GM12865 (cell line): ENCODE measurements around the gene PXDN.

Experiments used
- DNase-seq: peaks from one replicate; pipeline ENCODE4 v3.0.0; 2010; ENCODE audit warnings: low read depth
- H3K4me3 ChIP-seq: 2 replicates; pipeline ENCODE4 v1.5.1; 2011; ENCODE audit warnings: mild to moderate bottlenecking, low read depth, low read length, control low read depth
- TF ChIP-seq, protein P1 (sequence below): IDR thresholded peaks from 2 replicates; pipeline ENCODE4 v1.5.1; 2011; ENCODE audit warnings: low read length, control low read depth, low read depth, inconsistent platforms; ENCODE audit not compliant: insufficient read depth; ENCODE audit errors: missing control alignments

The PXDN gene

DNA sequence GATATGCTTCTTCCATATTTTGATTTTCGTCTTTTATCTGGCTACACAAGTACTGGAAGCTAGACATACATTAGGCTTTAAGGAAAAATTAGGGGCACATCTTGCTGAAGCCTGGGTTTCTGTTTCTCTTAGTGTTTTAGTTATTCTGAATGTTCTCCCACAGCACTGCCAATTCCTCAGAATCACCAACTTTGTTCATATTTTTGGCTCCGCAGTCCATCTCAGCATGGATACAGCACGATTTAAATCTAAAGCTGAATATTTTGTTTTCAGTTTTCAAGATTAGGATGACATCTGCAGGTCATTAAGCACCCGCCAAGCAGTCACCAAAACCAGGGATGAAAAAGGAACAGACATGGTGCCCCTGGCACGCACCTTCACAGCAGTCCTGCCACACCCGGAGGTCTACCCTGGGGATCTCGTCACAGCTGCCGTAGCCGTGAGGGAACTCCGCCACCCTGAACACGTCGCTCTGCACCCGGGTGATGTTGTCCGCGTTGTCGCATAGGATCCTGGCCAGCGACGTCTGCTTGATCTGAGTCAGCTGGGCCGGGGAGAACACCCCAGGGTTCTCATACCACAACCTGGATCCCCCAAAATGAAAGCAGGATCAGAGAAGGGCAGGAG lies 101.2 kb downstream of the PXDN start:
- DNase-seq = no peak
- TF ChIP-seq, protein P1, sequence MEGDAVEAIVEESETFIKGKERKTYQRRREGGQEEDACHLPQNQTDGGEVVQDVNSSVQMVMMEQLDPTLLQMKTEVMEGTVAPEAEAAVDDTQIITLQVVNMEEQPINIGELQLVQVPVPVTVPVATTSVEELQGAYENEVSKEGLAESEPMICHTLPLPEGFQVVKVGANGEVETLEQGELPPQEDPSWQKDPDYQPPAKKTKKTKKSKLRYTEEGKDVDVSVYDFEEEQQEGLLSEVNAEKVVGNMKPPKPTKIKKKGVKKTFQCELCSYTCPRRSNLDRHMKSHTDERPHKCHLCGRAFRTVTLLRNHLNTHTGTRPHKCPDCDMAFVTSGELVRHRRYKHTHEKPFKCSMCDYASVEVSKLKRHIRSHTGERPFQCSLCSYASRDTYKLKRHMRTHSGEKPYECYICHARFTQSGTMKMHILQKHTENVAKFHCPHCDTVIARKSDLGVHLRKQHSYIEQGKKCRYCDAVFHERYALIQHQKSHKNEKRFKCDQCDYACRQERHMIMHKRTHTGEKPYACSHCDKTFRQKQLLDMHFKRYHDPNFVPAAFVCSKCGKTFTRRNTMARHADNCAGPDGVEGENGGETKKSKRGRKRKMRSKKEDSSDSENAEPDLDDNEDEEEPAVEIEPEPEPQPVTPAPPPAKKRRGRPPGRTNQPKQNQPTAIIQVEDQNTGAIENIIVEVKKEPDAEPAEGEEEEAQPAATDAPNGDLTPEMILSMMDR = no peak
- no peak overlapping the region for H3K4me3 ChIP-seq

DNA sequence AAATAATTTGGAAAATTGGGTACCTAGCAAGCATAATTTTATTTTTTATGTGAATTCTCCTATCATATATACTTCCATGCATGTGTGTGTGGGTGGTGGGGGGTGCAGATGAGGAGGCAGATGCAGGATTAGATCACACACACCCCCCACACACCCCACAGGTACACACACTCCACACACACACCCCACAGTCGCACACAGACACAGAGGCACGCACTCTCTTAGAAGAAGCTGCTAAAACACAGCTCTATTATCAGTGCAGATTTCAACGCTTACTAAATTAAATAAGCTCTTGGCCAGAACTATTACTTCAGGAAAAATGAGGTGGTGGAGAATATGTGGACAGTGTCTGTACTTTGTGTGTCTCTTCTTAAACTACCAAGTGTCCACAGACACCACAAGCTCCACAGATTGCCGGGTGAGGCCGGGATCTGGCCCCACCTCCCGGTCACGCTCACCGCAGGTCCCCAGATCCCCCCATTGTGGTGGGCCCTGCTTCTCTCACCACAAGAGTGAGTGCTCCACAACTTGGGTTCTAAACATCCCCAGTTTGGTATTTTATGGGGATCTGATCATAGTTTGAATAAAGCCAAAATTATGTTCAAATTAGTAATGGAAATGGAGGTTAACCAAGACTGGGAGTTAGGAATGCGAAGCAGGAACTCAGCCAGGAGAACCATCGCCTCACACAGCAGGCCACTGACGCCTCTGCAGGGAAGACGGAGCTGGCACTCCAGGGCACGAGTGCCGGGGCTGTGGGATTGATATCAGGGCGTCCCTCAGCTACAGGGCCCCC lies 102.1 kb downstream of the PXDN start:
- H3K4me3 ChIP-seq = no peak overlapping the region
- TF ChIP-seq, protein P1 = no peak
- no peak for DNase-seq

DNA sequence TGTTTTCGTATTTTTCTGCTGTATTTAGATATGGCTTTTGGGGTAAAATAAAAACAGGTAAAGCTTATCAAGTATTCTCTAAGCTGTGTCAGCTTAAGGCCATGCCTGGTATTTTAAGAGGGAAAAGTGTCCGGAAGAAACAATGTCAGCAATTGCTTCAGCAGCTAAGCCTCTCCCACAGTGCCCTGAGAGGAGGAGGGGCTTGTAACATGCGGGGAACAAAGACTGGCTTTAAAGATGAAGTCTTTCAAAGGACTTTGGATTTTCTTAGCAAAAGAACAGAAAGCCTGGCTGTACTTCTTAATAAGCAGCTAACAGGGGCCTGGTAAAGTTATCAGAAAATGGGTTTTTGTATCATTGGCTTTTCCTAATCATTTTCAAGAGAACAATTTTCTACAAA lies 102.8 kb downstream of the PXDN start:
- TF ChIP-seq, protein P1 = no peak
- no peak for DNase-seq
- no peak overlapping the region for H3K4me3 ChIP-seq

DNA sequence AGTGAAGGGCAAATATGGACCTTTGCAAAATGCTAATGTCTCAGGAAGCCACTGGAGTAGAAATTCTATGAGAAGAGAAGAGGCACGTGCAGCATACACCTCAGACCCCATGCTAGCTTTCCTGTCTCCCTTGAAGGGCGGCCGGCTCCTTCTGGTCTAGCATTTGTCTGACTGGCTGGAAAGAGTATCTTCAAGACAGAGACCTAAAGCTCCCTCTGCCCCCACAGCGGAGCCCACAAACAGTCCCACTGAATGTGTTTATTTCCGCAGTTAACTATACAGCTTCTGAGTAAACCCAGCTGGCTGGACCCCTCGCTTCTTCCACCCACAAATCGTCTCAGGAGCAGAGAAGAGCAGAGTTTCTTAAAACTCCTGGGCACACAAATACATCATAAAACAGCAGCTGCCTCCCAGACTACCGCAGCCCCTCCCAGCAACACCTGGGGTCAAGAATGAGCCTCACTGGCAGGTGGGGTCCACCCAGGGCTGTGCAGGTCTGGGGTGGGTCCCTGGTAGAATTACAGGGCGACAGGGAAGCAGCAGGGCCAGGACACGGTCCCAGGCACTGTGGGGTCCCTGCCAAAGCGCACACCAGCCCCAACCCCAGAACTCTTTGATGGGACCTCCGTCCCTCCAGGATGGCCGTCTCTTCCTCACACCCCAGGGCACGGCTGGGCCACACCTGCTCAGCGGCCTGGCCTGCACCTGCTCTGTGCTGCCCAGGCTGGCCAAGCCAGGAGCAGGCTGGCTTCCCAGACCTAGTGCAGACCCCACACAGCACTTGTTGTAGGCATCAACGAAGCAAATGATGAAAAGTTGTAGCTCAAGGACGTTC lies 103.8 kb downstream of the PXDN start:
- TF ChIP-seq, protein P1 = no peak
- DNase-seq = no peak

DNA sequence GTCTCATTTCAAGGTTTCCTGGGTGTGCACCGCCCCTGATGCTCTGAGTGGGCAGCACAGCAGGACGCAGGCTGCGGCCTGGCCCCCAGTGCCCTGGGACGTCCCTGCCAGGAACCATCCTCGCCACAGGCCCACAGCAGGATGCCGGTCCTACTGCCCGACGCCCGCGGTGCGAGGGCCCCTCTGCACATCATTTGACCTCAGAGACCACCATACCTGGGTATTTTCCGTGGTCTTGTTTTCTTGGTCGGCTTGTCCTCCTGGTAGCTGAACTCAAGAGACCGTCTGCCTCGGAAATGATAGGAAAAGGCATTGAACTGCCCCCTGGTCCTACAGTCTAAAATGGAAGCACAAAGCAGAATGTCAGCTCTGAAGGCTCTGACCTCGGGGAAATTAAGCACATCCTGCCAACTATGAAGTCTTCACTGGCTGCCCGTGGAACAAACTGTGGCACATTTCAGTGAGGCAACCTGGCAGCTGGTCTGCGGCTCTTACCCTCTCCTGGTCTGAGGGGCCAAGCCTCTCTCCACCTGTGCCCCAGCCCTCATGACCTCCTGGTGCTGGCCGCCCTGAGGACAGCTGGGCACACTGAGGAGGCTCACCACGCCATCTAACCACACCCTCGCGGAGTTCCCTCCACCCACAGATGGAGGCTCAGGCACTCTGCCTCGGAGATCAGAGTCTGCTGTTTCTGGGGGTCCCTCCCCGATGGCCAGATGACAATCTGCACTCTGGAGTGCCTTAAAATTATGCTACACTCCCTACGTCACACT lies 105.0 kb downstream of the PXDN start:
- DNase-seq = no peak
- H3K4me3 ChIP-seq = no peak overlapping the region
- TF ChIP-seq, protein P1 = no peak

More for the DNA sequence above, 103.8 kb downstream of the PXDN start:
- H3K4me3 ChIP-seq = no peak overlapping the region

DNA sequence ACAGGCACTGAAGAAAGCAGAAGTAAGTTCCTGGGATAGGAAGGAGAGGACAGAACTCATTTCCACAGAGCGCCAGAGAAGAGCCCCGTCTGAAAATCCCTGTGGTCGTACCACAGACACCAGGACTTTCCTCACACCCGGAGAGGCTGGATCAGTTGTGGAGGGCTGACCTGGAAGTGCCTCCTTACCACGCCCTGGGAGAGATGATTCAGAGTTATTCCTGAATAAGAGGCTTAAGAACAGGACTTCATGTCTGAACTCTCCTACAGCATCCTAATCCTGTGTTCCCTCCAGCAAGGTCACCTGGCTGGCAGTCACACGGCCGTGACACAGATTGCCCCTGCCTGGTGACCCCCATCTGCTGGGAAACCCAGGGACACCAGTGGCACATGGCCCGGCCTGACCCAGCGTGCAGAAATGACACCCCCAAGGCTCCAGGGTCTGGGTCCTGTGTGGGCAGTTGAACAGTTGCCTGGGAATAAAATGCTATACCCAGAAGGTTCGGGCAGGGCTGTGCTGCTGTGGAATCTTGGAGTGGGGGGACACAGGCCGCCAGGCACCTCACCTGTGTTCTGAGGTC lies 105.9 kb downstream of the PXDN start:
- TF ChIP-seq, protein P1 = no peak
- no peak for DNase-seq
- H3K4me3 ChIP-seq = no peak overlapping the region
